ENCODE measurements around the gene CR1.

- no peak for TF ChIP-seq REST (IDR thresholded peaks at IDR 0.05; ENCODE audit: insufficient read depth in 1 of 2, low read depth in 2 of 2, low read length in 1 of 2)
- TF ChIP-seq CTCF (IDR thresholded peaks at IDR 0.05) = no peak
Measured at GRCh38 chr1:207670192-207670591, 174.2 kb downstream of the CR1 start.
